Activated naive CD8-positive, alpha-beta T cell treated with anti-CD3 and anti-CD28 coated beads, Interleukin-2, amount 10 ng/mL, durations not matched to agents 7 days and 5 days (primary cell): ENCODE results near the gene SYNGR1. TPM values are rescaled to one million over a fixed set of nuclear protein-coding genes. Genes with fewer than 3 reads are reported as not detected.
"Not testable (repeated sequence)": the region's sequence is repeated elsewhere in the genome, so short reads cannot be mapped to it uniquely, and the experiment has no call there.

Source experiments
- ATAC-seq: fragments of 150-1000 bp; cut with Tn5 transposase; one replicate; pipeline ENCODE4 v1.10.0; 2021; ENCODE audit warnings: low read depth, moderate library complexity
- POLR2A ChIA-PET: fragments of 350-600 bp; sonication (Branson Sonifier 250); formaldehyde crosslinking; loops from one replicate; lab custom pipeline; 2021; ENCODE audit warnings: antibody characterized with exemption; lab: Charles Lee
- DNase-seq: peaks from one replicate; pipeline ENCODE4 v3.0.0; 2021
- H3K27ac Mint-ChIP-seq: one replicate; pipeline ENCODE4 v1.8.0; 2022; ENCODE audit warnings: mild to moderate bottlenecking, mixed read lengths
- H3K27me3 Mint-ChIP-seq: one replicate; pipeline ENCODE4 v1.8.0; 2022; ENCODE audit warnings: mild to moderate bottlenecking, moderate library complexity, mixed read lengths
- H3K36me3 Mint-ChIP-seq: one replicate; pipeline ENCODE4 v1.8.0; 2021; ENCODE audit warnings: mild to moderate bottlenecking, mixed read lengths
- H3K4me1 Mint-ChIP-seq: one replicate; pipeline ENCODE4 v1.8.0; 2021; ENCODE audit warnings: mixed read lengths
- H3K4me3 Mint-ChIP-seq: one replicate; pipeline ENCODE4 v1.8.0; 2022; ENCODE audit warnings: mild to moderate bottlenecking, moderate library complexity, mixed read lengths
- H3K9me3 Mint-ChIP-seq: one replicate; pipeline ENCODE4 v1.8.0; 2021; ENCODE audit warnings: mixed read lengths
- total RNA-seq, 2 experiments: library from RNA; stranded (reverse); gene quantifications; one replicate each; pipeline ENCODE4 v1.2.3, GENCODE V29; 2021

SYNGR1 gene
- total RNA-seq, 2 experiments from 2014 or later: 27.1 to 31.6 TPM

DNA sequence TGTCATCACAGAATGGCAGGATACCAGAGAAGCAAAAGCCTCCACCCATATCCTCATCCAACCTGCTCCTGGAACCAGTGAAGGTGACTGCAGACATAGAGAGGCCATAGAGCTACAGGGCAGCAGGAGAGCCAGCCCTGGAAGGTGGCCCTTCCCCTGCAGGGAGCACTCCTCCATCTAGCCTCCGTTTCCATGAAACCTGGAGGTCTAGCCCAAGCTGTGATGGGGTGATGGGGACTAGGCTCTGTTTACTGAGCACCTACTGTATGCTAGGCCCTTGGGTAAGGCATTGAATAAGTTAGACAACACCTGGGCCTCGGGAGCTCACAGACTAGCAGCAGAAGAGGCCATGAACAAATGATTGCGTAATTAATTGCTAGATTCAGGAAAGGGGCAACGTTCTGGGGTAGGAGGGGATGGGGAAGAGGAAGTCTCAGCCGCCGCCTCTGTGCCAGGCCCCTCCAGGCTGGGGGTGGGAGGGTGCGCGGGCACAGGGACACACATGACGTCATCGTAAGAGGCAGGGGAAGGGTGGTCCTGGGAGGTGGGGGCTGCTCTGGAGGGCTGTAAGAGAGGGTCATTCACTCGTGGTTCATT is 784 bp upstream of the SYNGR1 start:
- ATAC-seq: no peak
- POLR2A ChIA-PET: interaction anchor here (0.5 to 3.3 kb wide), 5 partner anchors 27 to 311 kb away, joined by 3 to 39 read pairs (median 5); partner anchors contain the start of genes ATF4, RPL3 and TAB1

DNA sequence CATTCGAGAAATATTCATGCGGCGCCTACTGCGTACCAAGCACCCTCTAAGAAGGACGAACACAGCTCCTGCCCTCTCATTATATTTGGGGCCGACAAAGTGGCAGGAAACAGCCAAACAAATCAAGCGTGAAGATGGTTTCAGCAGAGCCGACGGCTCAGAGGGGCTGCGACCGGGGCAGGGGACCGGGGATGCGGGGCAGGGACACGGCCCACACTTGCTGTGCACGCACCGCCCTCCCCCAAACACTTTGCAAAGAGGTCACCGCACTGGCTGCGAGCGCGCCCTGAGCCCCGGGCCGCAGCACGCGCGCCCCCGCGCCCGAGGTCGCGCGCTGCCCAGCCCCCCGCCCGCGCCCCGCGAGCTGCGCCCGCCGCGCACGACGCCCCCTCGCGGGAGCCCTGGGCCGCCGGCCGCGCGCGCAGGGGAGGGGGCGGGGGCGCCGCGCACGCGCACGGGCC is 255 bp upstream of the SYNGR1 start:
- POLR2A ChIA-PET: interaction anchor here (0.5 to 3.3 kb wide), 6 partner anchors 31 to 311 kb away, joined by 3 to 39 read pairs (median 6); partner anchors contain the start of genes ATF4, RPL3 and TAB1
- ATAC-seq: peak; percentile 28
- no peaks in the 10 kb centered on the region for H3K9me3 Mint-ChIP-seq
- H3K27ac Mint-ChIP-seq: peak overlapping the region; percentile 91
- H3K4me1 Mint-ChIP-seq: peaks cover 30% of the 10 kb centered on the region
- H3K36me3 Mint-ChIP-seq: no peaks in the 10 kb centered on the region
- DNase-seq: peak; percentile 76
- H3K4me3 Mint-ChIP-seq: peak overlapping the region; percentile 82
- H3K27me3 Mint-ChIP-seq: peaks cover 2% of the 10 kb centered on the region

More for the DNA sequence above, 784 bp upstream of the SYNGR1 start:
- Mint-ChIP-seq H3K4me3 (peak overlapping the region; percentile 82), H3K9me3 (no peaks in the 10 kb centered on the region), H3K27ac (peak overlapping the region; percentile 91), H3K4me1 (peaks cover 30% of the 10 kb centered on the region), H3K27me3 (peaks cover 2% of the 10 kb centered on the region), H3K36me3 (no peaks in the 10 kb centered on the region)
- DNase-seq: peak; percentile 38

DNA sequence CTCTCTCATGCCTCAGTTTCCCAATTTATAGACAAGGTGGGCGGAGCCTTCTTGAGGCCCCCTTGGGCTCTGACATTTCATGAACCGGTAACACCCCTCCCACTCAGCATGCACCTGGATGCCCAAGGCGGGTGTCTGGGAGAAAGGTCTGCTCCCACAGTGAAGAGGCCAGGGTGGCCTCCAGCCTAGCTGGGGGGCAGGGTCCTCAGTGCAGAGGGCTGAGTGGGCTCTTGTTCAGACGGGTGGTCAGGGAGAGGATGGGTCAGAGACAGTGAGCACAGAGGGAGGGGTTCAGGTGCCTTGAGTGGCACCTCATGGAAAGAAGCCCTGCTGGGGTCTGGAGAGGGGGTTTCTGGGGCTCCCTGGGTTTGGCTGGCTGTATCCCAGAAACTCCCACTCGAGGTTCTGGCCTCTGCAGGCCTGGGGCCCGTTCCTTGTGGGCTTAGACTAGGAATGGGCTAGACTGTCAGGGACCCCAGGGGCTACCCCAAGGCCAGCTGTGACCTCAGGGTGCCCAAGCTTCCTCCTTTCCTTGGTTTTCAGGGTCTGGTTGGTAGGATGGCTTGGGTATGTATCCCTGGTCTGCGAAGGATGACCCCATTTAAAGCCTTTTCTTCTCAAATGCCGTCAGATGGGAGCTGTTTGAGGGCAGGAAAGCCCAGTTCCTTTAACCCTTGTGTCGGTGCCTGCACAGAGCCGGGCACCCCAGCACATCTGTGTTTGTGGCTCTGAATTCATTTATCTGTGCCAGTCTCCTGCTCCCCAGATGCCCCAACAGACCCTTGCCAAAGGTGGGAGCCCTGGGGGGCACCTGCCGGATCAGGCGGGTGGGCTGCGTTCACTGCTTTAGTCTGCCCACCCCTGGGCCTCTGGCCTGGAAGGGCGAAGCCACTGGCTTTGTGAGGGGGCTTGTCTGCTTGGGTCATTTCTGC is 1.2 kb downstream of the SYNGR1 start:
- Mint-ChIP-seq H3K27me3 (peaks cover 2% of the 10 kb centered on the region), H3K9me3 (no peaks in the 10 kb centered on the region), H3K4me3 (peak overlapping the region; percentile 61), H3K27ac (peak overlapping the region; percentile 82), H3K36me3 (no peaks in the 10 kb centered on the region), H3K4me1 (peaks cover 30% of the 10 kb centered on the region)
- POLR2A ChIA-PET: interaction anchor here (0.7 to 2.1 kb wide), 6 partner anchors 13 to 169 kb away, joined by 6 to 27 read pairs (median 6); partner anchors contain the start of genes ATF4, RPL3 and TAB1
- DNase-seq: peak; percentile 54
- peak; percentile 6 for ATAC-seq

DNA sequence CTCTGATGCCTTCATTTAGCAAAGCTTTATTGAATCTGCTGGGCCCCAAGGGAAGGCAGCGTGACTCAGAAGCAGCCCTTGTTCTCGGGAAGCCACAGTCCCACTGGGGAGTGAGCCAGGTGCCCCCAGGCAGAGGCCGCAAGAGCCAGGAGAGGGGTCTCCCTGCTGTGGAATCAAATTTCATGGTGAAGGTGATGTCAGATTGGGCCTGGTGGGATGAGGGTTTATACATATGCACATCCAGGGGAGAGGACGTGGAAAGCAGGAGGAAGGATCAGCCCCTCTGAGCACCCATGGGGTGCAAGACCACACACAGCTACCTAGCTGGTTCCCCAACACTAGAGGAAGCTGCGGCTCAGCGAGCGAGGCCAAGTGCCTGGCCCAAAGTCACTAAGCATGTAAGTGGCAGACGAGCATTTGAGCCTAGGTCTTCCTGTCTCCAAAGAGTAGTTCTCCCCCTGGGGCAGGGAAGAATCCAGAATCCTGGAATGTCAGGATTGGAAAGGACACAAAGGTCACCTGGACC is 2.0 kb downstream of the SYNGR1 start:
- POLR2A ChIA-PET: interaction anchor here (0.7 to 2.1 kb wide), 7 partner anchors 12 to 168 kb away, joined by 3 to 27 read pairs (median 6); partner anchors contain the start of genes ATF4, RPL3 and TAB1
- Mint-ChIP-seq H3K4me1 (peaks cover 33% of the 10 kb centered on the region), H3K27me3 (no peaks in the 10 kb centered on the region), H3K36me3 (no peaks in the 10 kb centered on the region), H3K9me3 (no peaks in the 10 kb centered on the region), H3K27ac (peak overlapping the region; percentile 82), H3K4me3 (peak overlapping the region; percentile 61)
- peak; percentile 74 for DNase-seq
- ATAC-seq: peak; percentile 83

DNA sequence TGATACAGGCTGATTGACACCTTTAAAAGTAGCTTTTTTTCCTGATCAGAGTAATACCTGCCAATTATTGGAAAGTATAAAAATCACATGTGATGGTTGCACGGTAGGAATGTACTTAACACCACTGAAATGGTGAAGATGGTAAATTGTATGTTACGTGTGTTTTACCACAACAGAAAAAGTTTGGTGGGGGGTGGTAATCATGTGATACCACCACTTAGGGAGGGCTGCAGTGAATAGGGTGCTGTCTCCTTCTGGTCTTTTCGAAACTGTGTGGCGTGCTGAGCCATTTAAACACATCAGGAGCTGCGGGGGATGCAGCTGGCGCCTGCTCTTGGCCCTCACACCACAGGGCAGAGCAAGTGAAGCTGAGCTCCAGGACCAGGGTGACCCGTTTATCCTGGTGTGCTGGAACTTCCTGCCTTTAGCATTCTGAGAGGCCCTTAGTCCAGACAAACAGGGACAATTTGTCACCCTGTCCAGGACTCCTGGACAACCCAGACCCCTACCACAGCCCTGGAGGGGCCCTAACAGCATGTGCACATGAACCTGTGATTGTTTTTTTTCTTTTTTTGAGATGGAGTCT is 2.6 kb downstream of the SYNGR1 start:
- POLR2A ChIA-PET: interaction anchor here (0.7 to 2.1 kb wide), 4 partner anchors 11 to 47 kb away, joined by 3 to 27 read pairs (median 7); partner anchors contain the start of genes RPL3 and TAB1

DNA sequence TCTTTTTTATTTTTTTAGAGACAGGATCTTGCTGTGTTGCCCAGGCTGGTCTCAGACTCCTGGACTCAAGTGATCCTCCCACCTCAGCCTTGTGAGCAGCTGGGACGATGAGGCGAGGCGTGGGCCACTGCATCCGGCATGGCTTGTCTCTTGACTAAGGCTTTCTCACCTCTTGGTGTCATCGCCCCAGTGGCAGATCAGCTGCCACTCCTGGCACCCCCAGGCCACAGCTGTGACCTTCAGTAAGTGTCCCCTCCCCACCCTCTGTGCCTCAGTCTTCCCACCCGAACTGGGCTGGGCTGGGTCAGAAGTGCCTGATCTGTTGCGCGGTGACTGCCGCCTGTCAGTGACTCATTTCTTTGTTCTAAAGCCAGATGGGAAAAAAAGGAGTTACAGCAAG is 3.6 kb downstream of the SYNGR1 start:
- Mint-ChIP-seq H3K36me3 (no peaks in the 10 kb centered on the region), H3K27me3 (no peaks in the 10 kb centered on the region), H3K27ac (peak overlapping the region; percentile 36), H3K4me3 (no peak overlapping the region), H3K4me1 (peaks cover 33% of the 10 kb centered on the region), H3K9me3 (no peaks in the 10 kb centered on the region)
- ATAC-seq (no peak), DNase-seq (no peak)
- POLR2A ChIA-PET: interaction anchor here (1.0 kb wide), 1 partner anchor 34 kb away, joined by 3 read pairs; no protein-coding TSS in a partner anchor

More for the DNA sequence above, 2.6 kb downstream of the SYNGR1 start:
- no peak for DNase-seq
- H3K4me3 Mint-ChIP-seq: peak overlapping the region; percentile 61
- no peak for ATAC-seq
- peak overlapping the region; percentile 82 for H3K27ac Mint-ChIP-seq
- H3K36me3 Mint-ChIP-seq: no peaks in the 10 kb centered on the region
- H3K9me3 Mint-ChIP-seq: no peaks in the 10 kb centered on the region
- no peaks in the 10 kb centered on the region for H3K27me3 Mint-ChIP-seq
- H3K4me1 Mint-ChIP-seq: peaks cover 33% of the 10 kb centered on the region

DNA sequence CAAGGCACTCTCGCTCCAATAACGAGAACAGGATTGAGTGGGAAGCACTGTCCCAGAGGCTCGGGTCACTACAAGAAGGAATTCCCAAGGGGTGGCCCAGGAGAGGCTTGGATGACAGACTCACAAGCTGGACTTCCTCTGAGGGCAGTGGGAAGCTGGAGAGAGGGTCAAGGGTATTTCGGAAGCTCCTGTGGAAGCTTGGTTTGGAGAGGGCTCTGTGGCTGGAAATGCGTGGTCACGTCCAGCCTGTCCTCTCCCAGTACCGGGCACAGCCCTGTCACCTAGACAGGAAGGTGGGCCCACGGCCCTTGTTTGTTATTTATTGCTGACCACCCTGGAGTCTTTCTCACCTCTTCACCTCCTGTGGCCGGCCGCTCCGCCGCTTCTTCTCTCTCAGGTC is 5.3 kb downstream of the SYNGR1 start:
- no peak for DNase-seq
- POLR2A ChIA-PET: no interaction called here
- Mint-ChIP-seq H3K4me1 (peaks cover 26% of the 10 kb centered on the region), H3K4me3 (no peak overlapping the region), H3K36me3 (no peaks in the 10 kb centered on the region), H3K27ac (no peak overlapping the region), H3K9me3 (no peaks in the 10 kb centered on the region), H3K27me3 (no peaks in the 10 kb centered on the region)
- no peak for ATAC-seq

DNA sequence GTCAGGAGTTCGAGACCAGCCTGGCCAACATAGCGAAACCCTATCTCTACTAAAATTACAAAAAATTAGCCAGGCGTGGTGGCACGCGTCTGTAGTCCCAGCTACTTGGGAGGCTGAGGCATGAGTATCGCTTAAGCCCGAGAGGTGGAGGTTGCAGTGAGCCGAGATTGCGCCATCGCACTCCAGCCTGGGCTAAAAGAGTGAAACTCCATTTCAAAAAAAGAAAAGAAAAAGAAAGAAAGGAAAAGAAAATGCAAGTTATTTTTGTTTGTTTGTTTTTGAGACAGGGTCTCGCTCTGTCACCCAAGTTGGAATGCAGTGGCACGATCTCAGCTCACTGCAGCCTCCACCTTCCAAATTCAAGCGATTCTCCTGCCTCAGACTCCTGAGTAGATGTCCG is 6.0 kb downstream of the SYNGR1 start:
- POLR2A ChIA-PET: interaction anchor here (1.0 kb wide), 1 partner anchor 37 kb away, joined by 3 read pairs; no protein-coding TSS in a partner anchor
- H3K9me3 Mint-ChIP-seq, H3K27me3 Mint-ChIP-seq, H3K27ac Mint-ChIP-seq, H3K36me3 Mint-ChIP-seq, ATAC-seq, H3K4me3 Mint-ChIP-seq, DNase-seq: not testable (repeated sequence)
- H3K4me1 Mint-ChIP-seq: peaks cover 23% of the 10 kb centered on the region

DNA sequence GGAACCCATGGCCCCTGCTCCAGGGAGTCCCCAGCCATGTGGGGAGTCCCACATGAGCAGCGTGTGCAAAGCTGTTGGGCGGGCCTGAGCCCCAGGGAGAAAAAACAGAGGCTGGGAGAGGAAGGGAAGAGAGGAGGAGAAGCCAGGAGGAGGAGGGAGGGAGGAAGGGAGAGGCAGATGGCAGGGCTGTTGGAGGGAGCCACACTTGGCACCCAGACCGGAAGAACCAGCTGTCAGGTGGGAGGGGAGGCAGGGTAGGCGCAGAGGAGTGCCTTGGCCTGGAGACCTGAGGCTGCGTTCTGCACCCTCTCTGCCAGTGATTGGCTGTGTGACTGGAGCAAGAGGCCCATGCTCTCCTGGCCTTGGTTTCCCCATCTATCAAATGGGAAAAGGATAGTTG is 6.7 kb downstream of the SYNGR1 start:
- peaks cover 17% of the 10 kb centered on the region for H3K4me1 Mint-ChIP-seq
- no peaks in the 10 kb centered on the region for H3K27me3 Mint-ChIP-seq
- POLR2A ChIA-PET: interaction anchor here (1.0 kb wide), 1 partner anchor 38 kb away, joined by 3 read pairs; no protein-coding TSS in a partner anchor
- H3K36me3 Mint-ChIP-seq: no peaks in the 10 kb centered on the region
- H3K27ac Mint-ChIP-seq: no peak overlapping the region
- no peaks in the 10 kb centered on the region for H3K9me3 Mint-ChIP-seq
- no peak for DNase-seq
- no peak for ATAC-seq
- H3K4me3 Mint-ChIP-seq: no peak overlapping the region

DNA sequence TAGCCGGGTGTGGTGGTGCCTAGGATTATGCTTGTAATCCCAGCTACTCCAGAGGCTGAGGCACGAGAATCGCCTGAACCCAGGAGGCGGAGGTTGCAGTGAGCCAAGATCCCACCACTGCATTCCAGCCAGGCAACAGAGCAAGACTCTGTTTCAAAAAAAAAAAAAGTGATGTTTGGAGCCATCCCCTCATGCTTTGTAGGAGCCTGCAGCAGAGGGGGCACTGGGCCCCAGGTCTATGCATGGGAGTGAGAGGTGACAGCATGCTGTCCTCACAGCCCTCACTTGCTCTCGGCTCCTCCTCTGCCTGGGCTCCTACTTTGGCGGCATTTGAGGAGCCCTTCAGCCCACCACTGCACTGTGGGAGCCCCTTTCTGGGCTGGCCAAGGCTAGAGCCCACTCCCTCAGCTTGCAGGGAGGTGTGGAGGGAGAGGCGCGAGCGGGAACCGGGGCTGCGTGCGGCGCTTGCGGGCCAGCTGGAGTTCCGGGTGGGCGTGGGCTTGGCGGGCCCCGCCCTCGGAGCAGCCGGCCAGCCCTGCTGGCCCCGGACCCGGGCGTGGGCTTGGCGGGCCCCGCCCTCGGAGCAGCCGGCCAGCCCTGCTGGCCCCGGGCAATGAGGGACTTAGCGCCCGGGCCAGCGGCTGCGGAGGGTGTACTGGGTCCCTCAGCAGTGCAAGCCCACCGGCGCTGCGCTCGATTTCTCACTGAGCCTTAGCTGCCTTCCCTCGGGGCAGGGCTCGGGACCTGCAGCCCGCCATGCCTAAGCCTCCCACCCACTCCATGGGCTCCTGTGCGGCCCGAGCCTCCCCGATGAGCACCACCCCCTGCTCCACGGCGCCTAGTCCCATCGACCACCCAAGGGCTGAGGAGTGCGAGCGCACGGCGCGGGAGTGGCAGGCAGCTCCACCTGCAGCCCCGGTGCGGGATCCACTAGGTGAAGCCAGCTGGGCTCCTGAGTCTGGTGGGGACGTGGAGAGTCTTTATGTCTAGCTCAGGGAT is 7.6 kb downstream of the SYNGR1 start:
- H3K4me3 Mint-ChIP-seq, H3K9me3 Mint-ChIP-seq, ATAC-seq, H3K27ac Mint-ChIP-seq, H3K36me3 Mint-ChIP-seq, DNase-seq, H3K27me3 Mint-ChIP-seq, H3K4me1 Mint-ChIP-seq: not testable (repeated sequence)
- POLR2A ChIA-PET: interaction anchor here (1.2 kb wide), 1 partner anchor 38 kb away, joined by 3 read pairs; no protein-coding TSS in a partner anchor

DNA sequence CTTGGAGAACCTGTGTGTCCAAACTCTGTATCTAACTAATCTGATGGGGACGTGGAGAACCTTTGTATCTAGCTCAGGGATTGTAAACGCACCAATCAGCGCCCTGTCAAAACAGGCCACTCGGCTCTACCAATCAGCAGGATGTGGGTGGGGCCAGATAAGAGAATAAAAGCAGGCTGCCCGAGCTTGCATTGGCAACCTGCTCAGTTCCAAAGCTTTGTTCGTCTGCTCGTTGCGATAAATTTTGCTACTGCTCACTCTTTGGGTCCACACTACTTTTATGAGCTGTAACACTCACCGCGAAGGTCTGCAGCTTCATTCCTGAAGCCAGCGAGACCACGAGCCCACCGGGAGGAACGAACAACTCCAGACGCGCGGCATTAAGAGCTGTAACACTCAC is 8.4 kb downstream of the SYNGR1 start:
- not testable (repeated sequence) for H3K9me3 Mint-ChIP-seq, ATAC-seq, H3K4me3 Mint-ChIP-seq, H3K4me1 Mint-ChIP-seq, H3K36me3 Mint-ChIP-seq, H3K27me3 Mint-ChIP-seq, DNase-seq, H3K27ac Mint-ChIP-seq
- POLR2A ChIA-PET: interaction anchor here (1.2 kb wide), 1 partner anchor 38 kb away, joined by 3 read pairs; no protein-coding TSS in a partner anchor
